ENCODE measurements around the gene ACOT9.
A peak's percentile ranks its signal among the peaks of the same experiment; 100 is the strongest.
"Not testable (repeated sequence)": the region's sequence is repeated elsewhere in the genome, so short reads cannot be mapped to it uniquely, and the experiment has no call there.

ACOT9 gene

DNA sequence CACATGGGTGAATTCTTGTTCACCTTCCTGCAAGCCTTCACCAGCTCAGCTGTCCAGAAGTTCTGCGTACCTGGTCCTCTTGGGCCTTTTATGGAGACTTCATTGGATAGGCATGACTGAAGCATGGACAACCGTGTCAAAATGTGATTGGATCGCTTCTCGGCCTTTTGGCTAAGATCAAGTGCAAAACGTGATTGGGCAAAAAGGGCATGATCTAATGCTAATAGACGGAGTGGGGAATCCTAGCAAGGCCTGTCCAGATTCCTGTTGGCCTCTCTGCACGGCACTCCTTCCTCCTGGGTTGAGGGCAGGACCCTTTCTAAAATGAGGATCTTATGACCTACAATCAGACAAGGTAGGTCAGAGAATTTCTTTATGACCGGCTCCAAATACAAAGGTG lies 50.9 kb downstream of the ACOT9 start:
- no peak for DNase-seq

DNA sequence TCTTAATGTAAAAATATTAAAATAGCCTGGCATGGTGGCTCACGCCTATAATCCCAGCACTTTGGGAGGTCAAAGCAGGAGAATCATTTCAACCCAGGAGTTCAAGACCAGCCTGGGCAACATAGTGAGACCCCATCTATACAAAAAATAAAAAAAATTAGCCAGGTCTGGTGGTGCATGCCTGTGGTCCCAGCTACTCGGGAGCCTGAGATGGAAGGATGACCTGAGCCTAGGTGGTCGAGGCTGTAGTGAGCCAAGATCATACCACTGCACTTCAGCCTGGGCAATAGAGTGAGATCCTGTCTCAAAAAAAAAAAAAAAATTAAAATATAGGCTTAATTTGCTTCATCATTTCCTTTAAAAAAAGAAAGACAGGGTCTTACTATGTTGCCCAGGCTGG lies 66.6 kb downstream of the ACOT9 start:
- DNase-seq = not testable (repeated sequence)

DNA sequence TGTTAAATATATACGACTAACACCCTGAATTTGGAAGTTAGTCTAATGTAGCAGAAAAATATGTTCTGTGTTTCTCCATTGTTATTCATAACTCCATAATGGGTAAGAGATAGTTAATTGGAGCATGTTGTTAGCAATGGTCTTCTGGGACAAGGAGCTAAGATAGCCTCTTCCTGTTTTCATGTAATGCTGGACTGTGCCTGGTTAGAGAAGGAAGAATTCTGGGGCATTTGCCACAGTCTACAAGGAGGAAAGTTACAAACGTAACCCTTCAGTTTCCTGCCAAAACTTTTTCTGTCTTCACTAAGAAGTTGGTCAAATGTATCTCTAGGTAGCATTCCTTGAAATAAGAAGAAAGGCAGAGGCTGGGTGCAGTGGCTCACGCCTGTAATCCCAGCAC lies 70.0 kb downstream of the ACOT9 start:
- no peak for DNase-seq

DNA sequence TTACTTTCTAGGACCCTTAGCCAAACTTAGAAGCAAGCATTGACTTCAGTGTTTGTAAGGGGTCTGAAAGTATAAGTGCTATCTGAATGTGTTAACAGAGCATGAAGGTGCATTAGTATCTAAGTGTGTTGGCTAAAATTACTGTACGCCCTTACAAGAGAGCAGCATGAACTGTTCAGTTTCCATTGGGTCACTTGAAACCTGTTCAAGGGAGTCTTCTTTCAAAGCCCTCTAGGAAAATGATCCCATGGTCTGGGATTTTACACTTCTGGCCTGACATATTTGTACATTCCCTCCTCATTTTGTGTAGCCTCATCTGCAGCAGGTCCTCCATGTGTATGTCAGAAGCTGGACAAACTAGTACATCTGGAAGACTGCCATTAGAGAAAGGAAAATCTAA lies 72.5 kb downstream of the ACOT9 start:
- no peak for DNase-seq

DNA sequence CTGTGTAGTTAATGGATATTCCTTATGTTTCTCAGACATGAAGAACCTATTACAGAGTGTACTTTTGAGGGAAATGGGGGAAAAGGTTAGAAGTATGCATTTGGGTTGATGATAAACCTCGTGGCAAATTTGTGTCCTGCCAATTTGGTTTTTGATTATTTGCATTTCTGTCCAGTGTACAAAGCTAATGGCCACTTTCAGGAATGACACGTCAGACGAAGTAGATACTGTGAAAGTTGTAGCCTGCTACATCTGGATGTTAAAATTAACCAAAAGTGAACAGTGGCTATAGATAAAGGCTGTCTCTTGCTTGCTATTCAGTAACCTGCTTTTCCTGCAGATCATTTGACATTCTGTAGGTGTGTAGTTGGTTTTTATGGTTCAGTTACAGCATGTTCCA lies 74.7 kb downstream of the ACOT9 start:
- no peak for DNase-seq

DNA sequence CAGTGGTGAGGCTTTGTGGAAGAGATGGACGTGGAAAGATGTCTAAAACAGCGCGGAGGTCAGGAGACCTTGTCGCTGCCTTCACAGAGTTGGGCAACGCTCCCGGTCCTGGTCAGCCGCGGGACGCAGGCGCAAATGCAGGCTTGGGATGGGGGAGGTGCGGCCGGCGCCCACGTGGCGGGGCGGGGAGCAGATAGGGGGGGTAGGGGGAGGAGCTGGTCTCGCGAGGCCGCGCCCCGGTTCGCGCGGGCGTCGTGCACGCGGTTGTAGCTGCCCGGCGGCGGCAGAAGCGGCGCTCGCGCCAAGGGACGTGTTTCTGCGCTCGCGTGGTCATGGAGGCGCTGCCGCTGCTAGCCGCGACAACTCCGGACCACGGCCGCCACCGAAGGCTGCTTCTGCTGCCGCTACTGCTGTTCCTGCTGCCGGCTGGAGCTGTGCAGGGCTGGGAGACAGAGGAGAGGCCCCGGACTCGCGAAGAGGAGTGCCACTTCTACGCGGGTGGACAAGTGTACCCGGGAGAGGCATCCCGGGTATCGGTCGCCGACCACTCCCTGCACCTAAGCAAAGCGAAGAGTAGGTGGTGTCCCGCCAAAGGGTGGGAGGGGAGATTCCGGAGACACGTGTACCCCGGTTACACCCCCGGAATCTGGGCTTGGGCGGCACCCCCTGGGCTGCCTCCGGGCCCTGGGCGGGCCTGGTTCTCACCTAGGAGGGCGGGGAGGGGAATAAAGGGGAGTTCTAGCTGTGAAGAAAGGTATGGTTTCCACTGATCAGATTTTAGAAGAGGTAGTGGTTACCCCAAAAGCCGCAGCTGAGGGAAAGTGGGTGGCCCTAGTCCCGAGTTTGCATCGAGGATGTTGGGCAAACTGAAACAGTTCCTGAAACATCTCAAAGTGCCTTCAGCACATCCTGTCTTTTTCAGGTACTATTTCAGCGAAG lies 75.6 kb downstream of the ACOT9 start, which contains the start of gene PRDX4:
PRDX4 (plus strand) TSS at position 255 of the 939 bp plus-strand sequence; CDS start at position 333, 78 bp downstream.
- DNase-seq = peak; percentile 84

DNA sequence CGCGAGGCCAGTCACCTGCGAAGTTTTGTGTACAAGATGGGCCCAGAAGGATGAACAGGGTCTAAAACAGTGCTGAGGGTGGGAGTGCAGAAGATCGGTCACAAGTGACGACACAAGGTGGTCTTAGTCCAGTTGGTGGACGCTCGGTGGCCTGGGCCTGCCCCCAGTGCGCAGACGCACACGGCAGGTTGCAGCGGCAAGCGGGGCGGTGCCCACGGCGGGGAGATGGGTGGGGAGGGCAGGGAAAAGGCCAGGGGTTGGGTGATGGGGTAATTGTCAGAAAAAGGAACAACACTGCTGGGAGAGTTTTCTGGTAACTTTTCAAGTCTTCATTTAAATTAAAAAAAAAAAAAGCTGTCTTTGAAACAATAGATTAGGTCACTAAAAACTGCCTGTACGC lies 76.8 kb downstream of the ACOT9 start:
- DNase-seq = no peak

DNA sequence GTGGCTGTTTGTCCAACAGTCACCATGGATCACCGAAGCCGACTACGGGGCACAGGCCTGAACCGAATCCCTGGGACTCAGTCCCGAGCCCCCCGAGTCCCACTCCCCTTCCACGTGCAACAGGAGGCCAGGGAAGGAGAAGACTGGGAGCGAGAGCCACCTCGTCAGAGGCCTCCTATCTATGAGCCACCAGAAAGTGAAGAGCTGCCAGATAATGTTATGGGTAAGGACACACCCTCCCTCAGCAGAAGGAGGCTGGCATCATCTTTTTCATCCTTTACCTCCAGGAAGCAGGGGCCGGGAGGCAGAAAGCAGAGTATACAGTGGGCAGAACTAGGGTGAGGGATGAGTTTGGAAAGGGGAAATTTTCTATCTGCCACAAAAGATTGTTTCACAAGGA lies 78.6 kb downstream of the ACOT9 start:
- DNase-seq = no peak

DNA sequence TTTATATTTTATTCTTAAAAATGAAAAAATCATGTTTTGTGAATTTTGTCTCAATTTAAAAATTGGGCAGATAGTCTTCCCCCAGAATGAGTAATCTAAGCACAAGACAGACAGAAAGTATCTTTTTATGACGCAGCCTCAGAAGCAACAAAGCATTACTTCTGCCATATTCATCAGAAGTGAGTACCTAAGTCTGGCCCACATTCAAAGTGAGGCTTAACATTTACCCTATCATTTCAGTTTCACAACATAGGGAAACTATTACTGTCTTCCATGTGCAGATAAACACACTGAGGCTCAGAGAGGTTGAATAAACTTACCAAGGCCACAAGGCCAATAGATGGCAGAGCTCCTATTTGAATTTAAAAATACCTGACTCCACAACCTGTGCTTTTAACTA lies 80.2 kb downstream of the ACOT9 start:
- DNase-seq = peak; percentile 71

DNA sequence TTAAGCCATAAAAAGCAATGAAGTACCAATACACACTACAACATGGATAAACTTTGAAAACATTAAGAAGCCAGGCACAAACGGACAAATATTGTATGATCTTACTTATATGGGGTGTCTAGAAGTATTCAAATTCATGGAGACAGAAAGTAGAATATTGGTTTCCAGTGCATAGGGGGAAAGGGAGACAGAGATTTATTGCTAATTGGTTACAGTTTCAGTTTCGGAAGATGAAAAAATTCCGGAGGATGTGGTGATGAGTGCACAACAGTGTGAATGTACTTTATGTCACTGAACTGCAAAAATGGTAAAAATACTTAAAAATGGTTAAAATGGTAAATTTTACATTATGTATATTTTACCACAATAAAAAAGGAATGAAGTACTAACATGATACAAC lies 80.9 kb downstream of the ACOT9 start:
- DNase-seq = no peak

DNA sequence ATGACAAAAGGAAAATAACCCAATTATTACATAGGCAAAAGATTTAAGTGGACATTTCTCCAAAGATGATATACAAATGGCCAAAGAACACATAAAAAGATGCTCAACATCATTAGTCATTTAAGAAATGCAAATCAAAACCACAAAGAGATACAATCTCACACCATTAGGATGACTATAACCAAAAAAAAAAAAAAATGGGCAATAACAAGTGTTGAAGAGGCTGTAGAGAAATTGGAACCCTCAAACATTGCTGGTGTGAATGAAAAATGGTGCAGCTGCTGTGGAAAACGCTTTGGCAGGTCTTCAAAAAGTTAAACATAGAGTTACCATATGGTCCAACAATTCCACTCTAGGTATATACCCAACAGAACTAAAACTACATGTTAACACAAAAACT lies 81.4 kb downstream of the ACOT9 start:
- DNase-seq = no peak

DNA sequence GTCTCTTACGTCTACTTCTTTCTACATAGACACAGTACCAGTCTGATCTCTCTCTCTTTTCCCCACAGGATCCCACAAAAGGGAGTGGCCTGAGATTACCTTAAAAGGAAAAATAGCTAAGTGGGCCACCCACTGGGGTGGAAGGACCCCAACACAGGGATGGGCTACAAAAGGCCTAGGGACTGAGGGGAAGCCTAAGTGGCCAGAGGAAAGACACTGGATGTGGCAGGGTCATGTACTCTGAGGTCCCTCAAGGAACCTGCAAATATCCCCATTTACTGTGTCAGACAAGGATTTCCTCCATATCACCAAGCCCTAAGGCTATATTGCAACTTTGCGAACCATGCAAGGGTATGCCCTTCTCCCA lies 82.3 kb downstream of the ACOT9 start:
- DNase-seq = no peak

DNA sequence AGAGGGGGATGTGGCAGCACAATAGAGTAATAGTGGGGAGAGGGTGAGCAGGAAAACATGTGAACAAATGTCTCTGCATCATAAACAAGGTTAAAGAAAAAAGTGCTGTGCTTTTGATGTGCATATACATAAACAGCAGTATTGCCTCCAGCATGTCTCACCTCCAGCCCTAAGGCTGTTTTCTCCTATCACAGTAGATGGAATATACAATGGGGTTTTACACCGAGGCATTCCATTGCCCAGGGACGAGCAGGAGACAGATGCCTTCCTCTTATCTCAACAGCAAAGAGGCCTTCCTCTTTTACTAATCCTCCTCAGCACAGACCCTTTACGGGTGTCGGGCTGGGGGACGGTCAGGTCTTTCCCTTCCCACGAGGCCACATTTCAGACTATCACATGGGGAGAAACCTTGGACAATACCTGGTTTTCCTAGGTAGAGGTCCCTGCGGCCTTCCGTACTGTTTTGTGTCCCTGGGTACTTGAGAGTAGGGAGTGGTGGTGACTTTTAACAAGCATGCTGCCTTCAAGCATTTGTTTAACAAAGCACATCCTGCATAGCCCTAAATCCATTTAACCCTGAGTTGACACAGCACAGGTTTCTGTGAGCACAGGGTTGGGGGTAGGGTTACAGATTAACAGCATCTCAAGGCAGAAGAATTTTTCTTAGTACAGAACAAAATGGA lies 82.9 kb downstream of the ACOT9 start:
- DNase-seq = not testable (repeated sequence)

DNA sequence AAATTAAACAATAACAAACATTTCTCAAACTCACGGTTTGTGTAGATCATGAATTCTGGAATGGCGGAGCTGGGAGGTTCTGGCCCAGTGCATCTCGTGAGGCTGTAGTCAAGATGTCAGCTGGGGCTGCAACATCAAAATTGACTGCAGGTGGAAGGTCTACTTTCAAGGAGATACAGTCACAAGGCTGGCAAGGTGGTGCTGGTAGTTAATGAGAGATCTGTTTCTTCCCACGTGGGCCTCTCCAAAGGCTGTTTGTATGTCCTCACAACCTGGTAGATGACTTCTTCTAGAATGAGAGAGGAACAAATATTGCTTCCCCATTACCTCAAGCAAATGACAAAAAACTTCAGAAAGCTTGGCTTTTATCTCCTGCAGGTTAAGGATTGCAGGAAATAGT lies 83.7 kb downstream of the ACOT9 start:
- no peak for DNase-seq

DNA sequence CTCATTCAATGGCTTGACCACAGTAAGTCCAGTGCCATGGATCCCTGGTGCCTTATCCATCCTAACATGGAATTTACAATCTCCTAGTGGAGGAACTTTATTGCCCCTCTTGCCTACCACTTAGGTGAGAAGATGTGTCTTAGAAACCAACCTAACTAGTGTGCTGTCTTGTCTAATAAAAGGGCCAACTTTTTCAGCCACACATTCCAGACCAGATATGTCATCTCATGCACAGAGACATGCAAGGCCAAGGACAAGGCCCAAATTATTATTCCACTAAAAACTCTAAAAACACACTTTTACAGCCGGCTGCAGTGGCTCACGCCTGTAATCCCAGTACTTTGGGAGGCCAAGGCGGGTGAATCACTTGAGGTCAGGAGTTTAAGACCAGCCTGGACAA lies 86.4 kb downstream of the ACOT9 start:
- no peak for DNase-seq

DNA sequence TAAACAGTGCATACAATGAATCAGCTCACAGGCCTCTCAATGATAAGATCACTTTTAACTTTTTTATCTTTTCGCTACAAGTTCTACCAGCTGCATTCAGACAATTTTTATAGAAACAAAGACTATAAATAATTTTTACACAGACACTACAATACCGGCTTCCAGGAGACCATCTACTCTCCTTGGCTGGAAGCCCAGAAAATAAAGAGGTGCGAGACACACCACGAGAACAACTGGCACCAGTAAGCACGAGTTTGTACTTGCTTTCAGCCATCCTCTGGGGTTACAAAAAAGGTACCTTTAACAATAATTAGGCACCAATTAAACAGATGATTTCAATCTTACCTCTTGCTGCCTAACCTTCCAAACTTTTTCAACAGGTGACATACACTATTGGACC lies 87.0 kb downstream of the ACOT9 start:
- no peak for DNase-seq
